T-helper 2 cell (primary cell): ENCODE results near the gene MED29.

Source experiments
- DNase-seq, 5 experiments: peaks; one replicate each; pipeline versions ENCODE4 v3.0.0 to v3.0.0-alpha.2; 2012 to 2022

The MED29 gene

DNA sequence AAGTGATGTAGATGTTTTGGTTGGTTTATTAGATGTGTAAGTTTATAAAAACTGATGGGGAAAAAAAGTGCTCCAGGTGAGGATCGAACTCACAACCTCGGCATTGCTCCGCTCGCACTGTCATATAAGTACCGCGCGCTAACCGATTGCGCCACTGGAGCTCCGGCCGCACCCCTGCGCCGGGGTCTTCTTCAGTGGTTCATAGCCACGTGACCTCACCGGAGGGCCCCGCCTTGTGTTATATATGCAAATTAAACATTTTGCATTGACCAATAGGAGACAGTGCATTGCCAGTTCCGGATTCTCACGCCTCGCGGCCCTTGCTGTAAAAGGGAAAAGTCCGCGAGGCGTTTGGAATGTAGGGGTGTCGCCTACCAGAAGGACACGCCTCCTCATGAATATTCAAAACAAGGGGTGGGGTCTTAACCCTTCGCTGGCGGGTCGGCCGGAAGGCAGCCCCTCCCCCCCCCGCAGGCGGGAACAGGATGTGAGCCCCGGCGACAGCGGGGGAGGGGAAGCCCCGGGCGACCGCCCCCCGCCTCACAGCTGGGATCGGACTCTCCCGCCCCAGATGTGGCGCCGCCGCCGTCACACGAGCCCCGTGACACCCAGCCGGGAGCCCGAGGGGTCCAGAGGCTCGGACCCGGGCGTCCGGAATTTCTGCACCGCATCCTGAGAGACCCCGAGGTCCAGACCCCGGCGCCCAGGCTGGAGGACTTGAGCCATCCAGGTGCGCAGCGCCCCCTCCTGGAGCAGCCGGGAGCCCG lies 21.1 kb downstream of the MED29 start, which contains the start of gene PLEKHG2:
Gene PLEKHG2 (plus strand): TSS at position 570 of the 767 bp plus-strand sequence. CDS start 1,418 bp downstream, outside the sequence.
- peak; percentile 88 to 99 (median 95) for DNase-seq

DNA sequence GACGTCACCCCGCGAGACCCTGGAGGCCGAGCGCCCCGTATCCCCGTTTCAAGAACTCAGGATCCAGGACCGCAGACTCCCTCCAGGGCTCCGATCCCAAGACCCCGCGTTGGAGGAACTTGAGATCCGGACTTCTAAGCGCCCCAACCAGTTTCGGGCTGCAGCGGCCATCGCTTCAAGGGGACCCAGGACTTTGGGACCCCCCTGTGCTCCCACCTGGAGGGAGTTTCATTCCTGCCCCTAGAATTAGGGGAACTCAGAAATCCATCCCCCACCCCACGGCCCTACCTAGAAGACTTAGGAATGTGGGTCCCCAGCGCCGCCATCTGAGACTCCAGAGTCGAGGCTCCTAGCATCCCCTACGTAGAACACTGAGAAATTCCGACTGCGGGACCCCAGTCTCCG lies 21.7 kb downstream of the MED29 start:
- DNase-seq, result peak in 1 of 5 experiments; percentile 19

DNA sequence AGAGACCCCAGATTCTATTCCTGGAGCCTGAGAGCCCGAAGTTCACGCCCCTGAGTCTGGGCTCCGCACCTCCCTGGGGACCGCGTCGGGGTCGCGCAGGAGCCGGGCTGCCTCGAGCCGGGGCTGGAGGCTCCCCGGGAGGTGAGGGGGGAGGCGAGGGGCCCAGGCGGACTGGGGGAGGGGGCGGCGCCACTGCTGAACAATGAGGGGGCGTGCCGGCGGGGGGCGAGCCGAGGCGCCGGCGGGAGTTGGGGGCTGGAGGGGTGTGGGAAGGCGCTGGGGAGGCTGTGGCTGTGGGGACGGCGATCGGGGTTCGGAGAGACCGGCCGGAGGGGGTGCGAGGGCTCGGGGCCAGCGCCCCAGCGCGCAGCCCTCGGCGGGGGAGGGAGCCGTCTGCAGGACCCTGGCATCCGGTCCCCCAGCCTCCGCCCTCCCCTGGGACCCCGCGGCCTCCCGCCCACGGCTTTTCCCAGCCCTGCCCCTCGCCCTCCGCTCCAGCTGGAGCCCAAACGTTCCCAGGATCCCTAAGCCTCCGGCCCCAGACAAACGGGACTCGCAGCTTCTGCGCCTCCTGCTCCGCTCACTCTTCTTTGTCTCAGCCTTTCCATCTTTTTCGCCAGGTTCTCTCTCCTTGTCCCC lies 22.2 kb downstream of the MED29 start:
- DNase-seq, result peak in 1 of 5 experiments; percentile 38

DNA sequence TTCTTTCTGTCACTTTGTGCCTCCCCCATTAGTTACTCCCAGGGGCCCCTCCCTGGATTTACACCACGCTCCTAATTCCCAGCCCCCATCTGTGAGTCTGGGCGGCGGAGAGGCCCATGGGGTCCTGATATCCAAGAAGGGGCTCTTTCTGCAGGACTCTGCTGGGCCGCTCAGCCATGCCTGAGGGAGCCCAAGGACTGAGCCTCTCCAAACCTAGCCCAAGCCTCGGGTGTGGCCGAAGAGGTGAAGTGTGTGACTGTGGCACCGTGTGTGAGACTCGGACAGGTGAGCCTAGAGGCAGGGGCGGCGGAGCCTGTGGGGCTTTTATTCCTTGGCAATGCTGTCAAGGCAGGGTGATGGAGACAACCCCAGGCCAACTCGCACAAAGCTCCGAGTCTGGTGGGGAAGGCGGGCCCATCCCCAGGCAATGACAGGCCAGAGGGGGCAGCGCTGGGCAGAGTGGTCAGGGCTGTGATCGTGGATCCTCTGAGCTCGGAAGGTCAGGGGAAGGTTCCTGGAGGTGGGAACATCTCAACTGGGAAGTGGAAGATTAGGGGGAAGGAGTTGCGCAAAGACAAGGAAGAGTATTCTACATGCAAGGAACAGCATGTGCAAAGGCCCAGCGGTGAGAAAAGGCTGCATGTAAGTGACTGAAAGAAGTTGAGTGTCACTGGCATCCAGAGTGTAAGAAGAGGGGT lies 22.9 kb downstream of the MED29 start:
- DNase-seq, result peak in 1 of 5 experiments; percentile 23

DNA sequence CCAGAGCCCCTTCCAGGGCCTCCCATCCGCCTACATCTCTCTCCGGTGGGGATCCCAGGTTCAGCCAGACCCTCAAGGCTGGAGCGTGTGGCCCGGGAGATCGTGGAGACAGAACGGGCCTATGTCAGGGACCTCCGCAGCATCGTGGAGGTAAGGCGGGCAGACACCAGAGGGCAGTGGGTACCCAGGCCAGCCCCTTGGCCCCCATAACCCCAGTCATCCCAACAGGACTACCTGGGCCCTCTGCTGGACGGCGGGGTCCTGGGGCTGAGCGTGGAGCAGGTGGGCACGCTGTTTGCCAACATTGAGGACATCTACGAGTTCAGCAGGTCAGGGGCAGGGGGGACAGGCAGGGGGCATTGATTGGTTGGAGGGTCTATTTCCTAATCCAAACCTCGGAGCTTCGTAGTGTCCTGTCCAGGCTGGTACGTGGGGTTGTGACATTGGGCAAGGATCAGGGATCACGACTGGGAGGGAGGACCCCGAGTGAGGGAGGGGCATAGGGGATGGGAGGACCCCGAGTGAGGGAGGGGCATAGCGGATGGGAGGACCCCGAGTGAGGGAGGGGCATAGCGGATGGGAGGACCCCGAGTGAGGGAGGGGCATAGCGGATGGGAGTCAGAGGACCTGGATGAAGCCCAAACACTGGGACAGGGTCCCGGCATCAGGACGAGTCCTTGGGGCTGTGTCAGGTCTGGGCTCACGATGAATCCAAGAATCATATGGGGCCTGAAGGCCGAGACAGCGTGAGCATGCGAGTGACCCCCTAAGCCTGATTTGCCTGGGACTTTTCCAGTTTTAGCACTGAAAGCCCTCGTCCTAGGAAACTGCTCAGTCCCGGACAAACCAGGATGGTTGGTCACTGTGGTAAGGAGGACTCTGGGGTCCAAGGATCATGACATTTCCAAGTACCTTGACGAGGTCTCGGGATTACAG lies 24.2 kb downstream of the MED29 start:
- no peak for DNase-seq

DNA sequence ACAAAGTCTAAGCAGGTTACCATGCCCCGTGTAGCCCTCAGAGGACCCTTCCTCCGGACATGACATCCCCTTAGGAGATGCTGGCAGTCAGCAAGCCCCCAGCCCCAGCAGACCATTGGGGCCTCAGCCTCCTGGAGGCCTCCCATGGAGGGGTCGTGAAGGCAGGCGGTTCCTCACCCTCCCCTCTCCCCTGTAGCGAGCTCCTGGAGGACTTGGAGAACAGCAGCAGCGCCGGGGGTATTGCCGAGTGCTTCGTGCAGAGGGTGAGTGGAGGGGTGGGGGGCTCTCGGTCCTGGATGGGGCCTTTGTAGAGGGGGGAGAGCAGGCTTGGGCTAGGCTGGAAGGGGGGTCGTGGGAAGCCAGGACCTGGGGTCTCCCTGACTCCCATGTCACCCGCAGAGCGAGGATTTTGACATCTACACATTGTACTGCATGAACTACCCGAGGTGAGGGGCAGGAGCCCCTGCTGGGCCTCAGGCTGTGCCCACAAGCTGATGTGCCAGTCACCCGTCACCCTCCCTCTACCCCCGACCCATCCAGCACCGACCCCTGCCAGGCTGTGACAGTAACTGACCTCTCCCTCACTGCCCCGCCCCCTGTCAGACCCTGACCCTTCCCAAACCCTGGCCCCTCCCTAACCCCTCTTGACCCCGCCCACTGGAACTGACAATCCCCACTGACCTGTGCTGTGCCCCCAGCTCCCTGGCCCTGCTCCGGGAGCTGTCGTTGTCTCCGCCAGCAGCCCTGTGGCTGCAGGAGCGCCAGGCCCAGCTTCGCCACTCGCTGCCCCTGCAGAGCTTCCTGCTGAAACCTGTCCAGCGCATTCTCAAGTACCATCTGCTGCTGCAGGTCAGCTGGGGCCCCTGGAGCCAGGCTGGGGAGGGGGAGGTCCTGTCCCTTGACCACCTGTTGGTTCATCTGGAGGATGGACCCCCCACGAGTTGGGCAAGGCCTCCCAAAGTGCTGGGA lies 25.3 kb downstream of the MED29 start:
- no peak for DNase-seq

DNA sequence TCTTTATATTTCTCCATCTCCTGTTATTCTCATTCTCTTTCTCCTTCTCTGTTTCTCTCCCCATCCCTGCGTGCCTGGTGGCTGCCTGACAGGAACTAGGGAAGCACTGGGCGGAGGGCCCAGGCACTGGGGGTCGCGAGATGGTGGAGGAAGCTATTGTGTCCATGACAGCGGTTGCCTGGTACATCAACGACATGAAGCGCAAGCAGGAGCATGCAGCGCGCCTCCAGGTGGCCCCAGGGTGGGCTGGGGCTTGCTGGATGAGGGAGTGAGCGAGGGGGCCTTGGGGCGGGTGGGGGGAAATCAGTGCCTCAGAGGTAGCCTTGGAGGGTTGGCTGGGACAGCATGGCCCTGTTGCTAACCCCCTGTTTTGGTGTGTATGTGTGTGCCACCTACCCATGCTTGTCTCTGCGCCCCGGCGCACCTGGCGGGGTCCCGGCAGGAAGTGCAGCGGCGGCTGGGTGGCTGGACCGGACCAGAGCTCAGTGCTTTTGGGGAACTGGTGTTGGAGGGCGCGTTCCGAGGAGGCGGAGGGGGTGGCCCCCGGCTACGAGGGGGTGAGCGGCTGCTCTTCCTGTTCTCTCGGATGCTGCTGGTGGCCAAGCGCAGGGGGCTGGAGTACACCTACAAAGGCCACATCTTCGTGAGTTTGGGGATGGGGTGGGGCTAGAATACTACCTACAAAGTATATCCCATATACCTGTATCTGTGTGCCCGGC lies 26.4 kb downstream of the MED29 start:
- no peak for DNase-seq

DNA sequence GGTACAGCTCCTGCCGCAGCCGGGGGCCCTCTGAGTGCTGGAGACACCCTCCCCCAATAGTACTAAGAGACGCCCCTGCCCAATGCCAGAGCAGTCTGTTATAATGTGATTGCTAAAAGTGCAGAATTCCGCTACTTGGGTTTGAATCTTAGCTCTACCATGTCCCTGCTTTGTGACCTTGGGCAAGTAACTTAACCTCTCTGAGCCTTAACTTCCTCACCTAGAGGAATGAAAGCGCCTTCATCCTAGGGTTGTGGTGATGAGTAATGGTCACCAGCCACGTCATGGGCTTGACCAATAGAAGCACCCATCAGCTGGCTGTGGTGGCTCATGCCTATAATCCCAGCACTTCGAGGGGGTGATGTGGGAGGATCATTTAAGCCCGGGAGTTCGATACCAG lies 27.8 kb downstream of the MED29 start:
- DNase-seq, result no peak

DNA sequence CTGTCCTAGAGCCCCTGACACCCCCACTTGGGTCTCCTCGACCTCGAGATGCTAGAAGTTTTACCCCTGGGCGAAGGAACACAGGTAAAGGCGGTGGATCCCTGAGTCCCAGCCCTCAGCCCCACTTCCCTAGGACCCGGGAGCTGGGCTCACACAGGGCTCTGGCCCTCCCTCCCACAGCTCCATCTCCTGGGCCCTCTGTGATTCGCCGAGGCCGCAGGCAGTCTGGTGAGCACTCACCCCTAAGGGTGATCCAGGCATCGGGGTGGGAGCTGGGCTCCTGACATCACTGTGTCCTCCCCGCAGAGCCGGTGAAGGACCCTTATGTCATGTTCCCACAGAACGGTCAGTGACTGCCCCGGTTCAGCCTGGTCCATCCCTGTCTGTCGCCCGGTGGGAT lies 29.6 kb downstream of the MED29 start:
- DNase-seq, result no peak

DNA sequence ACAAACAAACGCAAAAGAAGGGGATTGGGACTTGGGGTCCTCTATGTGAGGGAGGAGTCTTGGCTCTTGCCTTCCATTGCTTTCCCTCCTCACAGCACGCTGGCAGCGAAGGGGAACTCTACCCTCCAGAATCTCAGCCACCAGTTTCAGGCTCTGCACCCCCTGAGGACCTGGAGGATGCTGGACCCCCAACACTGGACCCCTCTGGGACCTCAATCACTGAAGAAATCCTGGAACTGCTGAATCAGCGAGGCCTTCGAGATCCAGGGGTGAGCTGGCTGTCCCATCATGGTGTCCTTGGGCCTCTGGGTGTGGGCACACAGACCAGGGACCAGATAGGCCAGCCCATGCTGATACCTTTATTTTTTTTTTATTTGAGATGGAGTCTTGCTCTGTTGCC lies 30.8 kb downstream of the MED29 start:
- no peak for DNase-seq

DNA sequence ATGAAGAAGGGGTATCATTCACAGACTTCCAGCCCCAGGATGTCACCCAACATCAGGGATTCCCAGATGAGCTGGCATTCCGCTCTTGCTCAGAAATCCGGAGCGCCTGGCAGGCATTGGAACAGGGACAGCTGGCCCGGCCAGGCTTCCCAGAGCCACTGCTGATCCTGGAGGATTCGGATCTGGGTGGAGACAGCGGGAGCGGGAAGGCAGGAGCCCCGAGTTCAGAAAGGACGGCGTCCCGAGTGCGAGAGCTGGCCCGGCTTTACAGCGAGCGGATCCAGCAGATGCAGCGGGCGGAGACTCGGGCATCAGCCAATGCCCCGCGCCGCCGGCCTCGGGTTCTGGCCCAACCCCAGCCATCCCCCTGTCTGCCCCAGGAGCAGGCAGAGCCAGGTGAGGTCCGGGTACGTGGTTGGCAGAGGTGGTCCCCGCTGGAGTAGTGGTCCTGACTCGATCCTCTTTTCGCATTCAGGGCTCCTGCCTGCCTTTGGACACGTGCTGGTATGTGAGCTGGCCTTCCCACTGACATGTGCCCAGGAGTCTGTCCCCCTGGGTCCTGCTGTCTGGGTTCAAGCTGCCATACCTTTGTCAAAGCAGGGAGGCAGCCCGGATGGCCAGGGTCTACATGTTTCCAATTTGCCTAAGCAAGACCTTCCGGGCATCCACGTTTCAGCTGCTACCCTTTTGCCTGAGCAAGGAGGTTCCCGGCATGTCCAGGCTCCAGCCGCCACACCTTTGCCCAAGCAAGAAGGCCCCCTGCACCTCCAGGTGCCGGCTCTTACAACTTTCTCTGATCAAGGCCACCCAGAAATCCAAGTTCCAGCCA lies 32.3 kb downstream of the MED29 start:
- DNase-seq, result no peak

DNA sequence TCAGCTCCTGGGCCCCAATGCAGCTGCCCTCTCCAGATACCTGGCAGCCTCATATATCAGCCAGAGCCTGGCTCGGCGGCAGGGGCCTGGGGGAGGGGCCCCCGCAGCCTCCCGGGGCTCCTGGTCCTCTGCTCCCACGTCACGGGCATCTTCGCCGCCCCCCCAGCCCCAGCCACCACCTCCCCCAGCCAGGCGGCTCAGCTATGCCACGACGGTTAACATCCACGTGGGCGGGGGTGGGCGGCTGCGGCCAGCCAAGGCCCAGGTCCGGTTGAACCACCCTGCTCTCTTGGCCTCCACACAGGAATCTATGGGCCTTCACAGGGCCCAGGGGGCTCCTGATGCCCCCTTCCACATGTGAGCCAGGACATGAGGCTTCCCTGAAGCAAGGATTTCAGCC lies 33.8 kb downstream of the MED29 start:
- DNase-seq, result no peak

DNA sequence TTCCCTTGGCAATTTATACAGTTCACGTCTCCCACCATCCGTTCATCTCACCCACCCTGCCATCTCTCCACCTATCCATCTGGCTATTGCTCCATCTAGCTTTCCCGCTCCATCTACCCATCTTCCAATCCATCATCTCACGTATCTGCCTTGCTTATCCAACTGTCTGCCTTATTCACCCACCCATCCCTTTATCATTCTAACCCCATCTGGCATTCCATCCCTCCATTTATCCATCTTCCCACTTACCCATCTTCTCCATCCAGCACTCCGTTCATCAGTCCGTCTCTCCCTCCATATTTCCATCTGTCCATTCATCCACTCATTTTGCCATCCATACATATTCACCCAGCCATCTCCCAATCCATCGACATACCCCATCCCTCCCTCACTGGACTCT lies 34.6 kb downstream of the MED29 start:
- DNase-seq, result no peak

DNA sequence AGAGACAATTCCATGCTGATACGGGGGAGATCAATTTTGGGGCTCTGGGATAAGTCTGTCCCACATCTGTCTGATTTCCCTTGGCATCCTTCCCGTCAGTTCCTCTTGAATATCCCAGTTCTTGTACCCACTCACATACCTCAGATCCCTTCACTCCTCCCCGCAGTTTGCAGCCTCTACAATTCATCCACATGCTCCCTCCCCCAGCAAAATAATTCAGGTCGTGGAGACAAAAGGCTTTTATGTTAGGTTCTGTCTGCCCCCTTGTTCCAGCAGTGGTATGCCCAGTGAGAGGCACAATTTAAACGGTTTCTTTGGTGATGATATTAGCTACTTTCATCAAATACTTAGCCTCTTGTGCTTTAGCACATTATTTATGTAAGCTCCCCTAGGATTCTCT lies 35.0 kb downstream of the MED29 start:
- no peak for DNase-seq

DNA sequence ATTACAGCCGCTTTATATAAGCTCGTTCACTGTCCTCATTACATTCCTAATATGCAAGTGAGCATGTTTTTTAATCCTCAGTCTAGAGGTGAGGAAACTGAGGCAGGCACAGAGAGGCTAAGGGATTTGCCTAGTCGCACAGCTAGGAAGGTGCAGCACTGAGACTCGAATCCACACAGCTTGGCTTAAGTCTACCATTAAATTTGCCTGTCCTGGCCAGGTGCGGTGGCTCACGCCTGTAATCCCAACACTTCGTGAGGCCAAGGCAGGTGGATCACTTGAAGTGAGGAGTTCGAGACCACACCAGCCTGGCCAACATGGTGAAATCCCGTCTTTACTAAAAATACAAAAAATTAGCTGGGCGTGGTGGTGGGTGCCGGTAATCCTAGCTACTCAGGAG lies 36.5 kb downstream of the MED29 start:
- no peak for DNase-seq

DNA sequence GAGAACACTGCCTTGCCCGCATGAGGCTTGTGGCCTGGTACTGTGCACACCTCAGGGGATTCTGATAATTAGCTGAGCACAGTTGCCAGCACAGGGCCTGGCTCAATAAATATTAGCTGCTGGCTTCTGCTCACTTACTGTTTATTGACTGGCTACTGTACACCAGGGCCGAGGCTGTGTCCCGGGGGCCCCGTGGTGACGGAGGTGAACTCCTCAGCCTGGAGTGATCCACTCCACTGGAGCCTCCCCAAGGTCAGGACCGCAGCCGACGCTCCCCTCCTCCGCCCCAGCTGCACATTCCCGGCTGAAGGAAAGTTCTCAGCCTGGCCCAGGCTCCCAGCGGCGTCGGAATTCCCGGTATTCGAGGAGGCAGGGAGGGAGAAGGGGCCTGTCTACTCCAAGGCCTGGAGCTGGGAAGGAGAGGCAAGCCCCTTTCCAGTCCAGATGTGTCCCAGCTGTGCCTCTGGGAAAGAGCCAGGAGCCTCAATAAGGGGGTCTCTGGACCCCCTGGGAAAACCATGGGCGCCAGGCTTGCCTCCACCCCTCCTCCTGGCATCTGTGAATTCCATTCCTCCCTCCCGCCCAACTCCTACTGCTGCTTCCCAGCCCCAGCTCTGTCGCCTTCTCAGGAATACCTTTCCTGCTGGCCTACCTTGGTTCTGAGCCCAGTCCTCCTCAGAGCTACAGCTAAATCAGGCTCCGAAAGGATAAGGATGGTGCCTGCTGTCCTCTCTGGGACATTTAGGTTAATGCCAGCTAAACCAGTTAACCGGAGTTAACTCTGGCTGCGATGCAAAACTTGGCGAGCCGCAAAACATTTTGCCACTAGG lies 37.3 kb downstream of the MED29 start:
- no peak for DNase-seq

DNA sequence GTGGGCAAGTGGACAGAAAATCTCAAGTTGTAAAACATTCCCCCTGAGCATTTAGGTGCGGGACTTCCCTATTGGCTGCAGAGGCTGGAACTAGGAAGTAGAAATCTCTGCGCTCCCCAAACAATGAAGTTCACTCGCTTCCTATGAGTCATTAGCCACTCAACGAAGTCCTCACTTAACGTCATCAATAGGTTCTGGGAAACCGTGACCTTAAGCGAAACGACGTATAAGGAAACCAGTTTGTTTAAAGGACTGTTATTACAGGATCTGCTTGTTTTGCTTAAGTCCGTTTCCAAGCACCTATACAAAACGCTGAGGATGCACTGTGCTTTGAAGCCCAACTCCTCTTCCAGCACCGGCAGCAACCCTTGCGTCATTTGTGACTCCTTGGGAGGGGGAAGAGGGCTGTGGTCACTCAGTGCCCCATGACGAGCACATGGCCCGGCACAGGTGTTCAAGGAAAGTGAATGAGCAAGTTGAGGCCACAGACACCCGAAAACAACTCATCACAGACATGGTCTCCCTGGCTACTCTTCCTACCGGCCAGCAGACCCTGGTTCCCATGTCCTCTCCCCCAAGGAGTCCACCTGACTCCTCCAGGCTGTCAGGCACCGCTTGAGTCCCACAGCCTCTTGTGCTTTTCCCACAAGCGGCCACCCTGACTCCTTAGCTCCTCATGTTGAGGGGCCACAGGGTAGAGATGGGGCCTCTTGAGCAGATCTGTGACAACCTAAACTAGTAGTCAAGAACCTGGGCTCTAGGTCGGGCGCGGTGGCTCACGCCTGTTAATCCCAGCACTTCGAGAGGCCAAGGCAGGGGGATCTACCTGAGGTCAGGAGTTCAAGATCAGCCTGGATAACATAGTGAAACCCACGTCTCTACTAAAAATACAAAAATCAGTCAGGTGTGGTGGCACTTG lies 39.8 kb downstream of the MED29 start:
- DNase-seq, result peak in 4 of 5 experiments; percentile 64 to 93 (median 69)

DNA sequence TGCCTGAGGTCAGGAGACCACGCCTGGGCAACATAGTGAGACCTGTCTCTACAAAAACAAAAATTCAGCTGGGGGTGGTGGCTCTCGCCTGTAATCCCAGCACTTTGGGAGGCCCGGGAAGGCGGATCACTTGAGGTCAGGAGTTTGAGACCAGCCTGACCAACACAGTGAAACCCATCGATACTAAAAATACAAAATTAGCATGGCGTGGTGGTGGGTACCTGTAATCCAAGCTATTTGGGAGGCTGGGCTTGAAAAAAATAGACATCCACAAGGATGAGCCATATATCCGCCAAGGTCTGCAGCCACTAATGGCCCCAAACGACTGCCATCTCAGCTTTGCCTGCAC lies 41.5 kb downstream of the MED29 start:
- DNase-seq, result no peak
